ENCODE results near the gene RBBP8NL. TPM values are rescaled to one million over a fixed set of nuclear protein-coding genes. Genes with fewer than 3 reads are reported as not detected.
A peak's percentile ranks its signal among the peaks of the same experiment; 100 is the strongest.

RBBP8NL gene
- total RNA-seq, 4 donors from 2014 or later: not detected

GRCh38 chr20:62406635-62407176 is 20.6 kb downstream of the RBBP8NL start:
- Histone ChIP-seq H3K27me3 (peaks cover 0 to 8% of the 10 kb centered on the region in 2 donors), H3K36me3 (peaks cover 0 to 13% (median 0%) of the 10 kb centered on the region in 3 donors), H3K27ac (peak overlapping the region in 2 of 4 donors; percentile 71 to 80), H3K4me1 (peaks cover 0 to 41% (median 24%) of the 10 kb centered on the region in 4 donors), H3K4me3 (peak overlapping the region; percentile 35 to 71 (median 48)), H3K9me3 (no peaks in the 10 kb centered on the region)
- no peak for DNase-seq (ENCODE audit: low spot score in 2 of 2)
- WGBS, 2 donors: 0% methylated on average over 5 of the region's 42 CpGs; no CpG with 5 or more reads in 1 of the 2 donors
- no peak for TF ChIP-seq POLR2A (IDR thresholded peaks at IDR 0.05)
- no peak for TF ChIP-seq CTCF (IDR thresholded peaks at IDR 0.05)
- TF ChIP-seq EP300 (IDR thresholded peaks at IDR 0.05): no peak

DNA sequence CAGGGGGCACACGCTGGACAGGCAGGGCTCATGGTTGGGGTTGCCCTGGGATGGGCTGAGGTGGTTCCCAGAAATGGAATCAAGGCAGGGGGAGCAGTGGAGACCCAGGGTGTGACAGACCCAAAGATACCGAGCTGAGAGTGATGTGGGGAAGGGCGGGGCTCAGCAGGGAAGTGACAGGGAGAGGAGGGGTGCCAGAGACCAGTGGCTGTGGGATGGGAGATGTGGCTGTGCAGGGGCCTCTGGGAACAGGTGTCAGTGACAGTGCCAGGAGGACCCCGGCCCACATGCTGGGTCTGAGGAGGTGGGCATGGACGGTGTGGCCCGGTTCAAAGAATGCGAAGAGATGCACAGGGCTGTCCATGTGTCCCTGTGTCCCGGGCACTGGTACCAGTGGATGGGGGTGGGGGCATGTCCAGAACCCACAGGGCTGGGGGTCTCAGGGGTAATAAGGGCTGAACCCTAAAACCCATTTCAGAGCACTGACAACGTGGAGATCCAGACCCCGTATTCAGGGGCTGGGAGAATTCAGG is 21.3 kb downstream of the RBBP8NL start:
- peaks cover 0 to 20% (median 0%) of the 10 kb centered on the region in 3 donors for H3K36me3 ChIP-seq
- WGBS, 2 donors: 47 to 49% methylated on average over 10 of the region's 10 CpGs
- H3K4me1 ChIP-seq: peaks cover 0 to 41% (median 24%) of the 10 kb centered on the region in 4 donors
- no peak for DNase-seq (ENCODE audit: low spot score in 2 of 2)
- no peak for TF ChIP-seq EP300 (IDR thresholded peaks at IDR 0.05)
- no peak for TF ChIP-seq CTCF (IDR thresholded peaks at IDR 0.05)
- TF ChIP-seq POLR2A (IDR thresholded peaks at IDR 0.05): no peak
- peak overlapping the region in 3 of 4 donors; percentile 46 to 71 (median 50) for H3K4me3 ChIP-seq
- H3K27me3 ChIP-seq: peaks cover 0 to 8% of the 10 kb centered on the region in 2 donors
- peak overlapping the region in 2 of 4 donors; percentile 71 to 80 for H3K27ac ChIP-seq
- H3K9me3 ChIP-seq: no peaks in the 10 kb centered on the region

- 63 to 79% methylated on average over 10 to 20 of the region's 23 CpGs for WGBS, 2 donors
- Histone ChIP-seq H3K4me3 (no peak overlapping the region), H3K4me1 (peaks cover 0 to 40% (median 23%) of the 10 kb centered on the region in 4 donors), H3K36me3 (peaks cover 0 to 27% (median 0%) of the 10 kb centered on the region in 3 donors), H3K9me3 (no peaks in the 10 kb centered on the region), H3K27ac (peak overlapping the region in 1 of 4 donors; percentile 80), H3K27me3 (peaks cover 0 to 8% of the 10 kb centered on the region in 2 donors)
- TF ChIP-seq EP300 (IDR thresholded peaks at IDR 0.05): no peak
- peak in 4 of 5 experiments; percentile 47 to 70 (median 54) for TF ChIP-seq CTCF (IDR thresholded peaks at IDR 0.05)
- no peak for TF ChIP-seq POLR2A (IDR thresholded peaks at IDR 0.05)
- DNase-seq (ENCODE audit: low spot score in 2 of 2): peak; percentile 30 to 33
These were observed 22.0 kb downstream of the RBBP8NL start for GRCh38 chr20:62405108-62405980.

- H3K27ac ChIP-seq: peak overlapping the region in 1 of 4 donors; percentile 15
- WGBS, 2 donors: 86 to 97% methylated on average over 7 to 10 of the region's 12 CpGs
- peaks cover 0 to 32% (median 0%) of the 10 kb centered on the region in 3 donors for H3K36me3 ChIP-seq
- peaks cover 0 to 8% of the 10 kb centered on the region in 2 donors for H3K27me3 ChIP-seq
- TF ChIP-seq EP300 (IDR thresholded peaks at IDR 0.05) (no peak), CTCF (IDR thresholded peaks at IDR 0.05) (no peak), POLR2A (IDR thresholded peaks at IDR 0.05) (no peak)
- DNase-seq (ENCODE audit: low spot score in 2 of 2): no peak
- H3K9me3 ChIP-seq: no peaks in the 10 kb centered on the region
- no peak overlapping the region for H3K4me3 ChIP-seq
- peaks cover 0 to 34% (median 20%) of the 10 kb centered on the region in 4 donors for H3K4me1 ChIP-seq
These were observed 22.6 kb downstream of the RBBP8NL start for GRCh38 chr20:62404761-62405107.

All from tibial nerve (tissue), 4 donors.